COR-L47 (cell line): Measurements from ENCODE around the gene ANKRD44.

ENCODE experiments used
- DNase-seq: peaks from one replicate; lab custom pipeline; 2025; lab: John Stamatoyannopoulos, UW

The ANKRD44 gene

DNA sequence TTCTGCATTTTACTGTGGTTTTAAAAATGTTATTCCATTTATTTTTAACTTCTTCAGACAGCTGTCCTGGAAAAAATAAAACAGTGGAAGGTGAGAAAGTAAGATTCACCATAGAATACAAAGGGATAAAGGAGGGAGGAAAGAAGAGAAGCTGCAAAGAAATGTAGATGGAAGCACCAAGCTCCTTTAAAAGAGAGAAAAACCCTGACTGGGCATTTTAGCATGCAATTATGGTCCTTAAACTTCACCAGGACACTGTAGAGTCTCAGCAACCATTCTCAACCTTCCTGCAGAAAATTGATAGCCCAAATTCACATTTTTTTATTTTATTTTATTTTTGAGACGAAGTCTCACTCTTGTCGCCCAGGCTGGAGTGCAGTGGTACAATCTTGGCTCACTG lies 11.6 kb upstream of the ANKRD44 start:
- DNase-seq: no peak

DNA sequence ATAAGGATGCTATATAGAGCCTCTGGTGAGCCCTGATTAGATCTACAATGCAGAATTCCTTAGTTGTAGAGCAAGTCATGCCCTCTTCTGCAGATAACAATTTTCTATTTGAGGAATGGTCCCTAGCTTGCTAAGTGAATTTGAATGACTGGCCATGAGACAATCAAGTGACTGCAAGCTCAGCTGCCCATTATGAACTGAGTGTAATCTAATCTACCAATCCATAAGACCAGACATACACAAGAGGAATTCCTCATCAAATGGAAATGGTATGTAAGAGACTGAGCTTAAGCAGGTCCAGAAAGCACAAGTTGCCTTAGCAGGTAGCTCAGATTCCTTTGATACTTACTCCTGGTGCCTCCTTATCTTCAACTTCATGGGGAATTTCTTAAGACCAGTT lies 4.8 kb upstream of the ANKRD44 start:
- DNase-seq: no peak

- no peak for DNase-seq
These were observed 1.6 kb upstream of the ANKRD44 start for GRCh38 chr2:197312186-197312585.

- DNase-seq: no peak
These were observed 947 bp upstream of the ANKRD44 start for GRCh38 chr2:197311421-197312033.

DNA sequence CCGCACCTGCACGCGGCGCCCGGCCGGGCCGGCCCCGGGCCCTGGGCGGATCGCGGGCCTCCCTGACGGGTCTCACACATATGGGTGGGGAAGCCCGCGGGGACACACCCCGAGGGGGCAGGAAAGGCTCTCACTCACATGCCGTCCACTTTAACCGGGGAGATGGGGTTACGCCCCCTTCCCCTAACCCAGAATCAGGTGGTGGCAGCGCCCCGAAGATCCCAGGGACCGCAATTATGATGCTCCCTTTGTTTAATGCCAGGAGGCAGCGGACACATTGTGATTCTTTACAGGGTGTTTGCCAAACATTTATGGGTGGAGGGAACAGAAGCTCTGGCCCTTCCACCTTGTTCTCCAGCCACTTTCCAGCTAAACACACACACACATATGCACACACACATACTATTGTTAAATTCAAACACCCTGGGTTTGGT lies 424 bp upstream of the ANKRD44 start:
- DNase-seq: peak; percentile 44

- DNase-seq: peak; percentile 32
These were observed 819 bp downstream of the ANKRD44 start for GRCh38 chr2:197309691-197310231.

DNA sequence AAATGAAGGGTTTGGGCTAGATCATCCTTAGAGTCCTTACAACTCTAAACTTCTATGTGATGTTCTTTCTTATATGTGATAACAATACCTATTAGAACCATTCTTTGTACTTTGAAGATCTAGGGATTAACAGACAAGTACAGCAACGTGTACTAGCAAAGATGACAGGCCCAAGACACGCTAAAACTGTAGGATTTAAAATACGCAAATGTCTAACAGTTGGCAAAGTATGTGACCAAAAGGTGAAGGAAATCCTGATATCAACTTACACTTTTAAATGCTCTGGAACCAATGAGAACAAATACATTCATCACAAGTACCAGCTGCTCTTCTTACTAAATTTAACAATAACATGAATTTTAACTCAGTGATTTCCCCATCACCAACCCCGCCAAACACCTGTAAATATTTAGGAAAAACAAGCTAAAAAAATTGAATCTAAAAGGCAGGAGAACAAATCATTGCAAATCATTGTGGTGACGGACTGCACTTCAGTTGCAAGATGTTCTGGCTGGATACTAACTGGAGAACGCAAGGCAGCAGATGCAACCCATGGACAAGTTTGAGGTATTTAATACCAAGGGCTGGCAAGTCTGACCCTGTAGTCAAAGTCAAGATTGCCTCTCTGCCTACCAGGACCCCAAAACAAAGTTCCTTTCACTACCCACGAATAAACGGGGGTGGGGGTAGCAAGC lies 1.4 kb downstream of the ANKRD44 start:
- no peak for DNase-seq

DNA sequence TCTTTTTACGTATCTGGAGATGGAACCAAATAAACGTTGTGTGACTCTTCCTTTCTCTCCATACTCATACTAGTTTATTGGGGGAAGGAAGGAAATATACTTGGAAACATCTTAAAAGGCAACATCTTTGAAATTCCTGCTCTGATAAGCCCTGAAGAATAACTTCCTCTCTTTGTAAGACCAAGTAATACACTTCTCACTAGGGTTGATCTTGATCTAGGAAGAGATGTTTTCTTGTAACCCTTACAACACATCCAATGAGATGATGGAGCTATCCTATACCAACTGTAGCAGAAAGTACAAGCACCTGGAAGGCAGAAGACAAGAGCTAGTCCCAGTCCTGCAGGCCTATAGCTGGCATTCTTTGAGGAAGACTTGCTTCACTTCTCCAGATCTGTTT lies 2.0 kb downstream of the ANKRD44 start:
- DNase-seq: no peak

DNA sequence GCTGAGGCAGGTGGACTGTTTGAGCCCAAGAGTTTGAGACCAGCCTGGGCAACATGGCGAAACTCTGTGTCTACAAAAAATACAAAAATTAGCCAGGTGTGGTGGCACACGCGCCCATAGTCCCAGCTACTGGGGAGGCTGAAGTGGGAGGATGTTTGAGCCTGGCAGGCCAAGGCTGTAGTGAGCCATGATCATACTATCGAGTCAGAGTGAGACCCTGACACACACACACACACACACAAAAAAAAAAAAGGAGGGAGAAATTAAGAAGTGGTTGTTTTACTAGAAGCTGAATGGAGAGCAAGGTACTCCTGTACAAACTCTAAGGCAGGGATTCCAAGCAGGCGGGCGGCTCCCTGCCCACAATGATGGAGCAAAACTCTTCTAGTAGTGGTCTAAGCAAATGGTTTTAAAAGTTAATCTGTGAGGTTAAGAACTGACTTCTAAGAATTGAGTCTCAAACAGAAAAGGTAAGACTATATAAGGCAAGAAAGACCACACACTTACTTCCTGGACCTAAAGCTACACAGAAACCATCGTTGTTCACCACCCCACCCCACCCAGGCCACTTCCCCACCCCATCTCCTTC lies 2.6 kb downstream of the ANKRD44 start:
- no peak for DNase-seq

- DNase-seq: no peak
These were observed 3.2 kb downstream of the ANKRD44 start for GRCh38 chr2:197307236-197307932.

GRCh38 chr2:197306696-197307040 lies 3.9 kb downstream of the ANKRD44 start:
- DNase-seq: peak; percentile 8

GRCh38 chr2:197306024-197306695 lies 4.4 kb downstream of the ANKRD44 start:
- DNase-seq: no peak

GRCh38 chr2:197304556-197305011 lies 6.0 kb downstream of the ANKRD44 start:
- no peak for DNase-seq

GRCh38 chr2:197300139-197300538 lies 10.4 kb downstream of the ANKRD44 start:
- DNase-seq: no peak

DNA sequence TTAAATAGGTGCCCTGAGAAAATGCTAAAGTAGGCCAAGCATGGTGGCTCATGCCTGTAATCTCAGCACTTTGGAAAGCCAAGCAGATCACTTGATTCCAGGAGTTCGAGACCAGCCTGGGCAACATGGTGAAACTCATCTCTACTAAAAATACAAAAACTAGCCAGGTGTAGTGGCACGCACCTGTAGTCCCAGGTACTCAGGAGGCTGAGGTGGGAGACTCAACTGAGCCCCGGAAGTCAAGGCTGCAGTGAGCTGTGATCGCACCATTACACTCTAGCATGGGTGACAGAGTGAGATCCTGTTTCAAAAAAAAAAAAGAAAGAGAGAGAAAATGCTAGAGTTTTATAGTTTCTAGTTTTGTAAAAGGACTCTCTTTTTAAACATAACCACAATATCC lies 12.0 kb downstream of the ANKRD44 start:
- no peak for DNase-seq

- no peak for DNase-seq
These were observed 12.7 kb downstream of the ANKRD44 start for GRCh38 chr2:197297772-197298318.

- no peak for DNase-seq
These were observed 13.3 kb downstream of the ANKRD44 start for GRCh38 chr2:197297266-197297665.

DNA sequence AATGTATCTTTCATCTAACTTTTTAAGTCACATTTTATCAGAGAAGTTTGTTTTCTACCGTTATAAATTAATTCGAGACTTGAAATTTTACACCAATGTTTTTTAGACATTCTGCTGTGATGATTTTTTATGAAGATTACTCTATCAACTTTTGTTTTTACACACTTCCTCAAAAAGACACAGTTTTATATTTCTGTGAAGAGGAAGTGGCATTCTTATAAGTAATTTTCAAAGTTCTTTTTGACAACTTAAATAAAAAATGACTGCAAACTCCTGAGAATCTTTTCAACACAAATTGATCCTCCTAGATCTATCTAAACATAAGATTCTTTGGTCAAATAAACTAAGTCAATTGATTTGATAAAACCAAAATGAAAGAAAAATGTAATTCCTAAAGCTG lies 13.7 kb downstream of the ANKRD44 start:
- no peak for DNase-seq

- no peak for DNase-seq
These were observed 16.3 kb downstream of the ANKRD44 start for GRCh38 chr2:197294260-197294659.

GRCh38 chr2:197293252-197294007 lies 17.1 kb downstream of the ANKRD44 start:
- no peak for DNase-seq

DNA sequence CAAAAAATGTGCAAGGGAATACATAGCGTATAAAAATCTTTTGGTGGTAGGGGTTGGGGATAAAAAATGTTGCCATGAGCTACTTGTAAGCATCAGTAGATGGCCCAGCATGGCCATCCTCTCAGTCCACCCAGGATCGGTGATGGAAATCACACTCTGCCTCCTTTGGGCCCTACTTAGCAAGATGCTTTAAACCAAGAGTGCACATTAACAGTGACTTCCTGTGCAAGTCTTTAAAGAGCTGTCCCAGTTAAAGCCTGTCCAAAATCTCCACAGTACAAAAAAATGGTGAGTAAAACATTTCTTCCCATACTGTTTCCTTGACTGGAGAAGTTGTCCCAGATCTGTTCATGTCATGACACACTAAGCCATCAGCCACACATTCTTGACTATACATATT lies 18.0 kb downstream of the ANKRD44 start:
- DNase-seq: no peak
